Prostate gland (tissue), 2 donors: ENCODE results near the gene PTBP2. TPM values are rescaled to one million over a fixed set of nuclear protein-coding genes. Genes with fewer than 3 reads are reported as not detected.

Experiments
- DNase-seq: peaks from one replicate; pipeline ENCODE4 v3.0.0-alpha.2; 2019; ENCODE audit warnings: low spot score
- H3K27ac ChIP-seq, 2 donors: fragments of 200-600 bp; sonication (generic); 2 replicates each; pipeline ENCODE4 v1.5.1; 2017 to 2019
- H3K27me3 ChIP-seq: fragments of 200-600 bp; sonication (generic); replicated peaks from 2 replicates; pipeline ENCODE4 v1.5.1; 2019; ENCODE audit not compliant: insufficient read depth
- H3K36me3 ChIP-seq, 2 donors: fragments of 200-600 bp; sonication (generic); 1 replicate in 1 of 2; 2 replicates in 1 of 2; pipeline versions ENCODE4 v1.5.1 to v1.8.1; 2017 to 2019
- H3K4me1 ChIP-seq: fragments of 200-600 bp; sonication (generic); replicated peaks from 2 replicates; pipeline ENCODE4 v1.5.1; 2019
- H3K4me3 ChIP-seq, 2 donors: fragments of 200-600 bp; sonication (generic); 2 replicates each; pipeline ENCODE4 v1.5.1; 2017 to 2019
- H3K9me3 ChIP-seq: fragments of 200-600 bp; sonication (generic); 2 replicates; pipeline ENCODE4 v1.5.1; 2017
- POLR2A ChIP-seq: fragments of 450-650 bp; IDR thresholded peaks from one replicate; pipeline ENCODE4 v1.6.1; 2016; ENCODE audit warnings: antibody characterized with exemption, mild to moderate bottlenecking
- POLR2AphosphoS5 ChIP-seq: sonication (generic); formaldehyde crosslinking; IDR thresholded peaks from one replicate; pipeline ENCODE4 v1.6.1; 2017; ENCODE audit warnings: antibody characterized with exemption
- WGBS: methylation state at CpG from one replicate; pipeline ENCODE4 v1.1.5; 2018; 5-methylcytosine and 5-hydroxymethylcytosine counted together
- intact Hi-C: fragments of 100-400 bp; cut with DNase I; formaldehyde crosslinking; loops from one replicate; pipeline ENCODE4 v1.14.2; 2022
- total RNA-seq, 2 donors: library from RNA; depleted of rRNA; stranded (reverse); fragments of >200 nt; gene quantifications; one replicate each; pipeline ENCODE4 v1.1.0, GENCODE V29; 2016
- TF ChIP-seq, protein P1 (sequence below), 4 experiments: fragments of 200-600 bp in 2 of 4; fragments of 450-650 bp in 2 of 4; sonication (generic) in 2 of 4; IDR thresholded peaks; 1 replicate in 3 of 4; 2 replicates in 1 of 4; pipeline ENCODE4 v1.5.1; 2016 to 2019; ENCODE audit warnings: antibody characterized with exemption in 4 of 4, mild to moderate bottlenecking in 2 of 4, moderate library complexity in 2 of 4

The PTBP2 gene
- total RNA-seq, 2 donors from 2014 or later, result 22.0 to 78.8 TPM

DNA sequence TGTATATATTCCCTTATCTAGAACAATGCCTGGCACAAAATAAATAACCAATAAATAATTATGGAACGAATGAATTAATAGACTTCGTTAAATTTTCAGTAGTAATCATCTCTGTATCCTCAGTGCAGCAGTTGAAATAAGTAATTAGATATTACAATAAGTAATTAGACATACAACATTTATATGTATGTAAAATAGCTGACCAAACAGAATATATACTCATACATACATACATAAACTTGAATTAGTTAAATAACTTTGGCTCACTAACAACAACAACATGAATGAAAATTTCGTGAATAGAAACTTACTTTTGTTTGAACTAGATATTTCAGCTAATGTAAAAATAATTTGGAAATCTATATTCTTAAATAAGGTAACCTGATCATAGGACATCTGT is 14.6 kb upstream of the PTBP2 start:
- no peak for DNase-seq
- no peak overlapping the region for H3K27ac ChIP-seq
- intact Hi-C loops, result no loop called here

DNA sequence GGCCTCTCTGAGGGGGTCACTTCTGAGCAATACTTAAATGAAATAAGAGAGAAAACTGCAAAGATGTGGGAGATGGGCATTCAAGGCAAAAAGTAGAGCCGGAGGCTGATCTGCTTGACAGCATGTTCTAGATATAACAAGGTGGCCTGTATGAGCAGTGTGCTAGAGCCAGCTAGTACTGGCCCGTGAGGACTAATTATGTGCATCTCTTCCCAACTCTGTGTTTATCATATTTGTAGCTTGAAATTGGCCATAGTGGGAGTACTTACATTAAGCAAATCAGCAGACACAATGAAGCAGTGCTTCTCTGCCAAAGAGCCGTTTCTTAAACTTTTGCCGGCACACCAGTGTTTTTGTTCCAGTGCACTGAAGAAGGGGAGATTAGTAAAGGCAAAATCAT is 13.1 kb upstream of the PTBP2 start:
- H3K27ac ChIP-seq, result no peak overlapping the region
- H3K4me3 ChIP-seq, result no peak overlapping the region
- H3K9me3 ChIP-seq, result no peaks in the 10 kb centered on the region
- no peaks in the 10 kb centered on the region for H3K27me3 ChIP-seq
- WGBS, result 86% methylated on average over 4 of the region's 4 CpGs
- no peak for TF ChIP-seq POLR2AphosphoS5
- TF ChIP-seq, protein P1, sequence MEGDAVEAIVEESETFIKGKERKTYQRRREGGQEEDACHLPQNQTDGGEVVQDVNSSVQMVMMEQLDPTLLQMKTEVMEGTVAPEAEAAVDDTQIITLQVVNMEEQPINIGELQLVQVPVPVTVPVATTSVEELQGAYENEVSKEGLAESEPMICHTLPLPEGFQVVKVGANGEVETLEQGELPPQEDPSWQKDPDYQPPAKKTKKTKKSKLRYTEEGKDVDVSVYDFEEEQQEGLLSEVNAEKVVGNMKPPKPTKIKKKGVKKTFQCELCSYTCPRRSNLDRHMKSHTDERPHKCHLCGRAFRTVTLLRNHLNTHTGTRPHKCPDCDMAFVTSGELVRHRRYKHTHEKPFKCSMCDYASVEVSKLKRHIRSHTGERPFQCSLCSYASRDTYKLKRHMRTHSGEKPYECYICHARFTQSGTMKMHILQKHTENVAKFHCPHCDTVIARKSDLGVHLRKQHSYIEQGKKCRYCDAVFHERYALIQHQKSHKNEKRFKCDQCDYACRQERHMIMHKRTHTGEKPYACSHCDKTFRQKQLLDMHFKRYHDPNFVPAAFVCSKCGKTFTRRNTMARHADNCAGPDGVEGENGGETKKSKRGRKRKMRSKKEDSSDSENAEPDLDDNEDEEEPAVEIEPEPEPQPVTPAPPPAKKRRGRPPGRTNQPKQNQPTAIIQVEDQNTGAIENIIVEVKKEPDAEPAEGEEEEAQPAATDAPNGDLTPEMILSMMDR (IDR thresholded peaks at IDR 0.05), result no peak
- no peak for DNase-seq
- H3K4me1 ChIP-seq, result no peaks in the 10 kb centered on the region
- H3K36me3 ChIP-seq, result no peaks in the 10 kb centered on the region
- intact Hi-C loops, result no loop called here

More for the DNA sequence above, 14.6 kb upstream of the PTBP2 start:
- WGBS, result 83% methylated on average over 3 of the region's 3 CpGs
- TF ChIP-seq POLR2A (no peak), POLR2AphosphoS5 (no peak)
- TF ChIP-seq, protein P1 (IDR thresholded peaks at IDR 0.05), result no peak
- no peaks in the 10 kb centered on the region for H3K27me3 ChIP-seq
- H3K9me3 ChIP-seq, result no peaks in the 10 kb centered on the region
- H3K36me3 ChIP-seq, result no peaks in the 10 kb centered on the region
- H3K4me1 ChIP-seq, result no peaks in the 10 kb centered on the region
- H3K4me3 ChIP-seq, result no peak overlapping the region

DNA sequence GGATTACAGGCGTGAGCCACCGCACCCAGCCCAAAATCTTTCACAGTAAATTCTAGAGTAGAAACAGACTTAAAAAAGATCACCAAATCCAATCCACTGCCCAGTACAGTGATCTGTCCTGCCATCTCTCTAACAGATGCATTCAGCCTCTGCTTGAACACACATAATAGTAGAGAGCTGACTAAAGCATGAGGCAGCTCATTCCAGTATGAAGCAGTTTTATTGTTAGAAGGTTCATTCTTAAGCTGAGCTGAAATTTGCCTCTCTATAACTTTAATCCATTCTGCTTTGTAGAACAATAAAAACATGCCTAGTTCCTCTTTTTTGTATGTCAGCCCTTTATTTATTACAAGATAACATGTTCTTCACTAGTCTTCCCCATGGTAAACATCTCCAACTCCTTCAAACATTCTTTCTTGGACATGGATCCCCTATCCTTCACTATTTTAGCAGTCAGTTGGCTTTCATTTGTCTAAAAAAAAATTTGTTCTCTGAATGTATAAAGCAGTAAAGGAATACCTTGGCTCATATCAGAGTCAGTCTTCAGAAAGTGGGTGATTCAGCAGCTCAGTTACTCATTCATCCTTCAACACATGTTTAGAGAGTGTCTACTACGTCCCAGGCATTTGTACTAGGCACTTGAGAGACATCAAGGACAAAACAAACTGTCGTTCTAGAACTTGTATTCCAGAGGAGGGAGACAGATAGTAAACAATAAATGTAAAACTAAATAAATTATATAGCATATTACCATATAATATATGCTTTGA is 10.7 kb upstream of the PTBP2 start:
- WGBS, result 75% methylated on average over 4 of the region's 4 CpGs
- no peaks in the 10 kb centered on the region for H3K9me3 ChIP-seq
- intact Hi-C loops, result no loop called here
- H3K27me3 ChIP-seq, result no peaks in the 10 kb centered on the region
- no peak for TF ChIP-seq POLR2A
- TF ChIP-seq, protein P1 (IDR thresholded peaks at IDR 0.05), result no peak
- TF ChIP-seq POLR2AphosphoS5, result no peak
- no peak overlapping the region for H3K4me3 ChIP-seq
- no peaks in the 10 kb centered on the region for H3K4me1 ChIP-seq
- DNase-seq, result no peak
- no peaks in the 10 kb centered on the region for H3K36me3 ChIP-seq
- no peak overlapping the region for H3K27ac ChIP-seq

DNA sequence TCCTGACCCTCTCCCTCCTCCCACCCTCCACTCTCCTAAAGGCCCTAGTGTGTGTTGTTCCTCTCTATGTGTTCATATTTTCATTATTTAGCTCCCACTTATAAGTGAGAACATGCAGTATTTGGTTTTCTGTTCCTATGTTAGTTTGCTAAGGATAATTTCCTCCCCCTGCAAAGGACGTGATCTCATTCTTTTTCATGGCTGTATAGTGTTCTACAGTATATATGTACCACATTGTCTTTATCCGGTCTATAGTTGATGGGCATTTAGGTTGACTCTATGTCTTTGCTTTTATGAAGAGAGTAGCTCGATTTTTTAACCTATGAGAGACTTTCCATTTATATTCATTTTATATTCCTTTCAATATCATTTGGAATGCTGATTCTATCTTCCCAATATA is 7.9 kb upstream of the PTBP2 start:
- H3K9me3 ChIP-seq, result no peaks in the 10 kb centered on the region
- intact Hi-C loops, result no loop called here
- no peak overlapping the region for H3K27ac ChIP-seq
- DNase-seq, result no peak
- no peaks in the 10 kb centered on the region for H3K36me3 ChIP-seq
- H3K4me3 ChIP-seq, result no peak overlapping the region
- no peaks in the 10 kb centered on the region for H3K4me1 ChIP-seq
- 93% methylated on average over 3 of the region's 3 CpGs for WGBS
- no peaks in the 10 kb centered on the region for H3K27me3 ChIP-seq
- TF ChIP-seq, protein P1 (IDR thresholded peaks at IDR 0.05), result no peak
- TF ChIP-seq POLR2AphosphoS5, result no peak
- TF ChIP-seq POLR2A, result no peak

DNA sequence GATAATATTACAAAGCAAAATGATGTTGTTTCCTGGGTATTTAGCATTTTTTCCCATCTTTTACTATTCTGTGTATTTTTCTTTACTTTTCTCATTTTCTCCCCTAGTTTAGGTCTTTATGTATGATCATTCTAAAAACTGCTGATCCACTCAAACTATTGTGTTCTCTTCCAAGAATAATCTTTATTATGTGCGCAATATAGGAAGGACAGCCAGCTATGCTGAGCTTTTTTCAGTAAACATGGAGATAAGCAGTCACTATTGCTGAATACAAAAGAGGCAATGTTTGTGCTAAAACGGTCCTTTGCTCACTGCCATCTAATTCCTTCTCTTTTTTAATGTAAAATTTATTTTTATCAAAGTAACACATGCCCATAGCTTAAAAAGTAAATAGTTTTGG is 6.7 kb upstream of the PTBP2 start:
- DNase-seq, result no peak
- intact Hi-C loops, result no loop called here
- Histone ChIP-seq H3K27ac (no peak overlapping the region), H3K4me1 (no peaks in the 10 kb centered on the region), H3K36me3 (no peaks in the 10 kb centered on the region), H3K4me3 (no peak overlapping the region), H3K27me3 (no peaks in the 10 kb centered on the region), H3K9me3 (no peaks in the 10 kb centered on the region)
- TF ChIP-seq POLR2AphosphoS5, result no peak
- no peak for TF ChIP-seq POLR2A
- TF ChIP-seq, protein P1 (IDR thresholded peaks at IDR 0.05), result no peak
- WGBS, result 53% methylated on average over 2 of the region's 2 CpGs
